Activated effector memory CD4-positive, alpha-beta T cell treated with anti-CD3 and anti-CD28 coated beads, Interleukin-2, amount 50 U/mL, for 16 hours (primary cell): ENCODE data around the gene GART.

Experiments used
- DNase-seq: peaks from one replicate; pipeline ENCODE4 v3.0.0-alpha.2; 2020

Gene GART

DNA sequence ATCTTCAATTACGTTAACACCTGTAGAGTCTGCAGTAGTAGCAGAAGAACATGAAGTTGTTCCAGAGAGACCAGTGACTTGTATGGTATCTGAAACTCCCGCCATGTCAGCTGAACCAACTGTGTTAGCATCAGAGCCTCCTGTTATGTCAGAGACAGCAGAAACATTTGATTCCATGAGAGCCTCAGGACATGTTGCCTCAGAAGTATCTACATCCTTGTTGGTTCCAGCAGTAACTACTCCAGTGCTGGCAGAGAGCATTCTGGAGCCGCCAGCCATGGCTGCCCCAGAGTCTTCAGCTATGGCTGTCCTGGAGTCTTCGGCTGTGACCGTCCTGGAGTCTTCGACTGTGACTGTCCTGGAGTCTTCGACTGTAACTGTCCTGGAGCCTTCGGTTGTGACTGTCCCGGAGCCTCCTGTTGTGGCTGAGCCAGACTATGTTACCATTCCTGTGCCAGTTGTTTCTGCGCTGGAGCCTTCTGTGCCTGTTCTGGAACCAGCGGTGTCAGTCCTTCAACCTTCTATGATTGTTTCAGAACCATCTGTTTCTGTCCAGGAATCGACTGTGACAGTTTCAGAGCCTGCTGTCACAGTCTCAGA, 11.2 kb upstream of the GART start:
- no peak for DNase-seq

DNA sequence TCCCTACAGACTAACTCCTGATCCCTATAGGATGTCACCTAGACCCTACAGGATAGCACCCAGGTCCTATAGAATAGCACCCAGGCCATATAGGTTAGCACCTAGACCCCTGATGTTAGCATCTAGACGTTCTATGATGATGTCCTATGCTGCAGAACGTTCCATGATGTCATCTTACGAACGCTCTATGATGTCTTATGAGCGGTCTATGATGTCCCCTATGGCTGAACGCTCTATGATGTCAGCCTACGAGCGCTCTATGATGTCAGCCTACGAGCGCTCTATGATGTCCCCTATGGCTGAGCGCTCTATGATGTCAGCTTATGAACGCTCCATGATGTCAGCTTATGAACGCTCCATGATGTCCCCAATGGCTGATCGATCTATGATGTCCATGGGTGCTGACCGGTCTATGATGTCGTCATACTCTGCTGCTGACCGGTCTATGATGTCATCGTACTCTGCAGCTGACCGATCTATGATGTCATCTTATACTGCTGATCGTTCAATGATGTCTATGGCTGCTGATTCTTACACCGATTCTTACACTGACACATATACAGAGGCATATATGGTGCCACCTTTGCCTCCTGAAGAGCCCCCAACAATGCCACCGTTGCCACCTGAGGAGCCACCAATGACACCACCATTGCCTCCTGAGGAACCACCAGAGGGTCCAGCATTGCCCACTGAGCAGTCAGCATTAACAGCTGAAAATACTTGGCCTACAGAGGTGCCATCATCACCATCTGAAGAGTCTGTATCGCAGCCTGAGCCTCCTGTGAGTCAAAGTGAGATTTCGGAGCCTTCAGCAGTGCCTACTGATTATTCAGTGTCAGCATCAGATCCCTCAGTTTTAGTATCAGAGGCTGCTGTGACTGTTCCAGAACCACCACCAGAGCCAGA, 10.4 kb upstream of the GART start:
- no peak for DNase-seq

DNA sequence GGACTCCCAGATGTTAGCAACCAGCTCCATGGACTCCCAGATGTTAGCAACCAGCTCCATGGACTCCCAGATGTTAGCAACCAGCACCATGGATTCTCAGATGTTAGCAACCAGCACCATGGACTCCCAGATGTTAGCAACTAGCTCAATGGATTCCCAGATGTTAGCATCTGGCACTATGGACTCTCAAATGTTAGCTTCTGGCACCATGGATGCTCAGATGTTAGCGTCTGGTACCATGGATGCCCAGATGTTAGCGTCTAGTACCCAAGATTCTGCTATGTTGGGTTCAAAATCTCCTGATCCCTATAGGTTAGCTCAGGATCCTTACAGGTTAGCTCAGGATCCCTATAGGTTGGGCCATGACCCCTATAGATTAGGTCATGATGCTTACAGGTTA, 9.7 kb upstream of the GART start:
- no peak for DNase-seq

DNA sequence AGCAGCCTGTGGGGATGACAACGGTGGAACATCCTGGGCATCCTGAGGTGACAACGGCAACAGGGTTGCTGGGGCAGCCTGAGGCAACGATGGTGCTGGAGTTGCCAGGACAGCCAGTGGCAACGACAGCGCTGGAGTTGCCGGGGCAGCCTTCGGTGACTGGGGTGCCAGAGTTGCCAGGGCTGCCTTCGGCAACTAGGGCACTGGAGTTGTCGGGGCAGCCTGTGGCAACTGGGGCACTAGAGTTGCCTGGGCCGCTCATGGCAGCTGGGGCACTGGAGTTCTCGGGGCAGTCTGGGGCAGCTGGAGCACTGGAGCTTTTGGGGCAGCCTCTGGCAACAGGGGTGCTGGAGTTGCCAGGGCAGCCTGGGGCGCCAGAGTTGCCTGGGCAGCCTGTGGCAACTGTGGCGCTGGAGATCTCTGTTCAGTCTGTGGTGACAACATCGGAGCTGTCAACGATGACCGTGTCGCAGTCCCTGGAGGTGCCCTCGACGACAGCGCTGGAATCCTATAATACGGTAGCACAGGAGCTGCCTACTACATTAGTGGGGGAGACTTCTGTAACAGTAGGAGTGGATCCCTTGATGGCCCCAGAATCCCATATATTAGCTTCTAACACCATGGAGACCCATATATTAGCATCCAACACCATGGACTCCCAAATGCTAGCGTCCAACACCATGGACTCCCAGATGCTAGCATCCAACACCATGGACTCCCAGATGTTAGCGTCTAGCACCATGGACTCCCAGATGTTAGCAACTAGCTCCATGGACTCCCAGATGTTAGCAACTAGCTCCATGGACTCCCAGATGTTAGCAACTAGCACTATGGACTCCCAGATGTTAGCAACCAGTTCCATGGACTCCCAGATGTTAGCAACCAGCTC, 9.1 kb upstream of the GART start:
- no peak for DNase-seq

DNA sequence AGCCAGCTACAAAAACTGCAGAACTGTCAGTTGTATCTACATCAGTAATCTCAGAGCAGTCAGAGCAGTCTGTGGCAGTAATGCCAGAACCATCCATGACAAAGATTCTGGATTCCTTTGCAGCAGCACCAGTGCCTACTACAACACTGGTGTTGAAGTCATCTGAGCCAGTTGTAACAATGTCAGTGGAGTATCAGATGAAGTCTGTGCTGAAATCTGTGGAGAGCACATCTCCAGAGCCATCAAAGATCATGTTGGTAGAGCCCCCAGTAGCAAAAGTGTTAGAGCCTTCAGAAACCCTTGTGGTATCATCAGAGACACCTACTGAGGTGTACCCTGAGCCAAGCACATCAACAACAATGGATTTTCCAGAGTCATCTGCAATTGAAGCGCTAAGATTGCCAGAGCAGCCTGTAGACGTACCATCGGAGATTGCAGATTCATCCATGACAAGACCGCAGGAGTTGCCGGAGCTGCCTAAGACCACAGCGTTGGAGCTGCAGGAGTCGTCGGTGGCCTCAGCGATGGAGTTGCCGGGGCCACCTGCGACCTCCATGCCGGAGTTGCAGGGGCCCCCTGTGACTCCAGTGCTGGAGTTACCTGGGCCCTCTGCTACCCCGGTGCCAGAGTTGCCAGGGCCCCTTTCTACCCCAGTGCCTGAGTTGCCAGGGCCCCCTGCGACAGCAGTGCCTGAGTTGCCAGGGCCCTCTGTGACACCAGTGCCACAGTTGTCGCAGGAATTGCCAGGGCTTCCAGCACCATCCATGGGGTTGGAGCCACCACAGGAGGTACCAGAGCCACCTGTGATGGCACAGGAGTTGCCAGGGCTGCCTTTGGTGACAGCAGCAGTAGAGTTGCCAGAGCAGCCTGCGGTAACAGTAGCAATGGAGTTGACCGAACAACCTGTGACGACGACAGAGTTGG, 8.2 kb upstream of the GART start:
- DNase-seq: no peak

DNA sequence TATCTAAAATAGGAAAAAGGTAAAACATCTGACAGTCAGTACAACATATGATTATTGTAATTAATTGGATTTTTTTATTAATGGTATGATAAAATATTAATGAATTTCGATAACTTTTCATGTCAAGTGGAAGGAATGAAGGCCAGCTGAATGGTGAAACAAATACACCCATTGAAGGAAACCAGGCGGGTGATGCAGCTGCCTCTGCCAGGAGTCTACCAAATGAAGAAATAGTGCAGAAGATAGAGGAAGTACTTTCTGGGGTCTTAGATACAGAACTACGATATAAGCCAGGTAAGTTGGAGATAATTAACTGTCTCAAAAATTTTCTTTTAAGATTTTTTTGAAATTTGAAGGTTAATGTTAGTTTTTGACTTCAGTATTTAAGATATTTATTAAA, 4.2 kb upstream of the GART start:
- DNase-seq: no peak

DNA sequence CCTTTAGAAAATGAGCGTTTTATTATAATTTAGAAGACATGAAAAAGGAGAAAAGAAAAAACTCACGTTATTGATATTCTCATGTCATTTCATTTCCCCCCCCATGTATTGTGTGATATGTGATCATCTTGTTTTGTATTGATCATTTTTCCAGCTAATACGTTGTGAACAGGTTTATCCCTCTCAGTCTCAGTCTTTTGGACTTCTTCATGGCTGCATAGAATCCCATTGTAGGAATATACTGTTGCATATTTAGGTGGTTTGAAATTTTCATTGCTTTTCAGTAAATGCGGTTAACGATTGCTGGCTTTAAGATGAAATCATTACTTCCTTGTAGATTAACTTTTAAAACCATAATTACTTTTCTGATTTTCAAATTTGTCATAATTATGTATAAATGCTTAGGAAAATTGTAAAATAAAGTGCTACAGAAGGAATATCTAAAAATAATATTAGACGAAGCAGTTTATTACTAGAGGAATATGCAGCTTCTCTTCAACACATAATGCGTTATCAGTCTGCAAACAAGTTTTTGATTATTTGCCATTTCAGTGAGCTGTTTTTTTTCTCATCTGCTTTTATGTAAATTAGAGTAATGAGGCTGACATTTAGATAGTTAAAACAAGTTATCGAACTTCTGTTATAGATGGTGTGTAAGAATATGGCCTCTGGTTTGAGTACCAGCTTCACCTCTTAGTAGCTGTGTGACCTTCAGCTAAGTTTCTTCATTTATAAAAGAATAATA, 2.7 kb upstream of the GART start:
- no peak for DNase-seq

DNA sequence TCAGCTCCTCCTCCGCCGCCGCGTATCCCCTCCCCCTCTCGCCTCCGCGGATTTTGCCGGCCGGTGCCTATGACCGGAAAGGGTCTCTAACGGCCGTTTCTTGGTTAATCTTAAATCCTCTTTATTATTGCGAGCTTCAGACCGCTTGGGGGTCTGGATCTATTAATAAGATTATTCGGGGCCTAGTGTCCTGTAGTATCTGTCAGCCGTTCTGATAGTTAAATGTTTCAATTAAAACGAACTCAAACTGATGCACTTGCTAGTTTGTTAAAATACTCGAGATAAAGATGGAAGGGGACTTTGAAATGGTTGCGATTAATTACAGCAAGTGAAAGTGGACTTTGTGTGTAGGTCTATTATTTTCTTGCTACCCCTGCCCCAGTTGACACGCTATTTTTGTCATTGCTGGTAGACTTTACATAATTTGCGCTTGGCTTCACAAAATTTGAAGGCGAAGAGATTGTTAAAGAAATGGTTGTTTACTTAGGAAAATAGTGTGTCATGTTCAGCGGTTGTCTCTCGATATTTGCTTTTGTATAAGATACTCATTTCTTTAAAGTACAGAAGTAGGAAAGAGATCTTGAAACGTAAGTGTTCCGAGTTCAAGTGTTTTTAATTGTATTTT, 1.7 kb upstream of the GART start:
- DNase-seq: peak; percentile 91

DNA sequence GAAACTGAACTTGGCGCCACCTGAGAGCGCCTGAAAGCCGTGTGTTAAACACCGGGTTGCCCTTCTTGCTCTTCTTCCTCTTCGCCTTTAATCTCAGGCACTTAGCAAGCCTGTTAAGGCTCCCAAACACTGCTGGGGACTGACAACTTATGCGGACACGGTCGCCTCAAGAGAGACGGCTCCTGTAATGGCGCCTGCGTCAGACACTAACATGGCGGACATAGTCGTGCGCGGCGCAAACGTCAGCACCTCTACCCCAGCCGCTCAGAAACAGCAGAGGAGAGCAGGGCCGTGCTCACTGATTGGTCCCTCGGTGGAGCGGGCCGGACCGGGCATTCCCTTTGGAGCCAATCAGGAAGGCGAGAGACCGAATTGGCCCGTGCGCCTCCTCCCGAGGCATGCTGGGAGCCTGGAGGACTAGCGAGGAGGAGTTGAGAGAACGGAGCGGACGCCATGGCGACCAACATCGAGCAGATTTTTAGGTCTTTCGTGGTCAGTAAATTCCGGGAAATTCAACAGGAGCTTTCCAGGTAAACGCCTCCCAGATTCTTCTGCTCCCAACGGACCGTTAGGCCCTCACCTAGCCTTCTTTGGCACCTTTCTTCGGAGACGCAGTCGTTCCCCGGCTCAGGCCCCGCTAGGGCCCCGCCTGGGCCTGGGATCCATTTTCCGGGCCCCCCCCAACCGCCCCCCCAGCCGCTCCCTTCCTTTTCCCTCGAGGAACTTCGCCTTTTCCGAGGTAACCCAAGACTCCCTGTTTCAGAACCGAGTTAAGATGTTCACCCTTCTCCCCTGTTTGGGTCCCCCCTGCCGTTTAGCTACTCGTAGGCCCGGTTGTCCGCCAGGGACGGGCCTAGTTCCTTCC, 955 bp upstream of the GART start, which contains the start of gene SON:
TSS of gene SON (plus strand) at position 399 of the 865 bp plus-strand sequence. CDS start at position 454, 55 bp downstream.
- DNase-seq: peak; percentile 99

DNA sequence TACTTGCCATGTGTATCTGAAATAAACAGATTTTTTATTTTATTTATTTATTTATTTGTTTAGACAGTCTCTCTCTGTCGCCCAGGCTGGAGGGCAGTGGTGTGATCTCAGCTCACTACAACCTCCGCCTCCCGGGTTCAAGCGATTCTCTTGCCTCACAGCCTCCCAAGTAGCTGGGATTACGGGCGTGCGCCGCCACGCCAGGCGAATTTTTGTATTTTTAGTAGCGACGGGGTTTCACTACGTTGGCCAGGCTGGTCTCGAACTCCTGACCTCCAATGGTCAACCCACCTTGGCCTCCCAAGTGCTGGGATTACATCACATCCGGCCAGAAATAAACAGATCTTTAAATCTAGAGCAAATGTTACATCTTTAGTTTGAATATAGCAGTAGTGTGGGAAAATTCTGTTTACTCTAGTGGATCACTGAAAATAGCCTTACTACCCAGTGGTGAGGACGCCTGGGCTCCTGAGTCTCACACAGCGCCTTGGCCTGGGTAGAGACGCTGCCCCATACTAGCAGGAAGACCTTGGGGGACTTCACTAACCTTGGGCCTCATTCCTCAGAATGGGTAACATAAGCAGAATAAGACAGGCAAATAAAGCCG, 709 bp downstream of the GART start:
- DNase-seq: no peak

DNA sequence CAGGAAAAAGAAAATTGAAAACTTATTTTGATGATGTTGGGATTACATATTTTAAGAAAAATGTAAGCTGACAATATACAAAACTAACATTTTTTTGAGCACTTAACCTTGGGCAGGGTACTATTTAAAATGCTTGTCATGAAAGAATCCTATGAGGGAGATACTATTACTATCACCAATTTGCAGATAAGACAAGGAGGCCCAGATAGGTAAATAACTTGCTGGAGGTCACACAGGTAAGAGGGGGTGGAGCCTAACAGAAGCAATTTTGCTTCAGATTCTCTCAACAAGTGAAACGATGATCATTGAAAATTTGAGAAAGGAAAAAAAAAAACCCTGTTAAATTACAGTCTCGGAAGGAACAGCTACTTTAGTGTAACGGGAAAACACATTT, 1.2 kb downstream of the GART start:
- DNase-seq: no peak

DNA sequence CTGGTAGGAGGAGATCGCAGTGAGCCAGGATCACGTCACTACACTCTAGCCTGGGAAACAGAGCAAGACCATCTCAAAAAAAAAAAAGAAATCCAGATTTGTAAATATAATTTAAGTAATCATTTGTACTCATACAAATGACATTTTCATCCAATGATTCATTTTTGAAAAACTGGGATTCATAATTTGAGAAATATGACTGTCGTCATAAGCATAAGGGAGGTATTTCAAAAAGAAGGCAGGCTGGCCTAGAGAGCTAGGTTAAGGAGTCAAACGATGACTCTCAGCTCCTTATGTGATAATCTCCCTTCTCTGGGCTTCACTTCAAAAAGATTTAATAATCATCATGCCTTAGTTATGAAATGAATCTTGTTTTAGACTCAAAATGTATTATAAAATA, 2.3 kb downstream of the GART start:
- DNase-seq: no peak

DNA sequence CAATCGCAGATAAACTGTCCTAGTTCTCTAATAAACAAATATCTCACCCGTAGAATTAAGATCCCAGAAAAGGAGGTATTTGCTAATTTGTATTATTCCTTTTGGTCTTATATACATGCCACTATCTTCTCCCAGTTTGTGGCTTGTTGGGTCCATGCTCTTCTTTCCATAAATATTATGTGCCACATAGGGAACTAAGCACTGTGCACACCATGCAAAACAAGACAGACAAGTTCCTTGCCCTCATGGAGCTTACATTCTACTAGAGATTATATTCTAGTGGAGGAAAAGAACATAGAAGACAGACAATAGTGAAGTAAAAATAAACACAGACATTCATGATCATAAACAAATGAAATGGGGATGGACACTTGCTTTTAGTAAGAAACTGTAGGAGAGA, 4.7 kb downstream of the GART start:
- no peak for DNase-seq

DNA sequence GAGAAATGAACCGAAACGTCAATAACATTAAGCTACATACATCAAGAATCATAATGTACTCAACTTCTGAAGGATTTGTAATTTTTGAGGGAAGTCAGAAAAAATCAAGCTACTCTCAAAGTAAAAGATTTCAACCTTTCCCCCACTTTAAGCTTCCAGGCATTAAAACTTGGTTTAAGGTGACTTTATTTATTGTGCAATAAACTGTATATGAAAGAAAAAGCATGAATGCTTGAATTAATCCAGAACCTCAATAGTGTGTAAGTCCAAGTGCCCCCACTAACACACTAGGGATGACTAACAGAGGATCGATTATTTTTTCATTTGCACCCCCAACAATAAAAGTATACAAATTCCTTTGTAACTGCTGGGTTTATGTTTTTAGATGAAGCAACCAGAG, 10.9 kb downstream of the GART start:
- no peak for DNase-seq

DNA sequence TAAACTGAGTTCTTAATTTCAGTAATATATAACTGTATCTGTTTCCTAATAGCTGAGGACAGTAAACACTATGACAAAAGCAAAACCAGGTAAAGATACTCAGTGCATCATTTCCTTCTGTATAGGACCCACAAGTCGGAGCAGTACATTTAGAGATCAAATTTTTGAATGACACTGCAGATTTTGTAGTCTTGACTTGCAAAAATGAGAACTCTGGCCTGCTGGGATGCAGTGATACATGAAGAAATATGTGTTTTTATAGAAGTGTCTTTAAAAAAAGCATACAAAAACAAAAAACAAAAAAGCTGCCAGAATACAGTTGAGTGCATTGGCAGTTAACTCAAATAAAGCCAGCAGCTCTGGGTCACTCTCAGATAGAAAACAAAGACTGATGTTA, 19.0 kb downstream of the GART start:
- no peak for DNase-seq

DNA sequence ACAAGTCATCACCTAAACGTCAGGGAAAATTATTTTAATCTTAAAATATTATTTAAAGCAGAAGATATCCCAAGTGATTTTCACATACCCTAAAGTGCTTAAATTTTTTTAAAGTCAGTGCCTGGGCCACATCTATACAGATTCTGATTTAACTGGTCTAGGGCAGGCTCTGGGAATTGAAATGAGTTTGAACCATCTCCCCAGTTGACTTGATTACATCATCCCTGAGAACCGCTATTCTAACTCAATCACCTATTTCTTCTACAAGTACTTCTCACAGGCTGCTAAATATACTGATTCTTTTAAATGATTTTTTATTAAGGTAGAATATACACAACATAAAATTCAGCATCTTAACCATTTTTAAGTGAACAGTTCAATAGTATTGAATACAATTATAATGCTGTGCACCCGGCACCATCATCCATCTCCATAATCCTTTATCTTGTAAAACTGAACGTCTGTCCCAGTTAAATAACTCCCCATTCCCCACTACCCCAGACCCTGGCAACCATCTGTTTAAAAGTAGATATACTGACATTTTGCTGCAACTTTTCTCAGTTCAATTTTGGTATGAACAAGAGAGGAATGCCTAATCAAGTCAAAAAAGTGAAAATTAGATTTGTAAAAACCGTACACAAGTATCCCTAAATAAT, 19.5 kb downstream of the GART start:
- no peak for DNase-seq

DNA sequence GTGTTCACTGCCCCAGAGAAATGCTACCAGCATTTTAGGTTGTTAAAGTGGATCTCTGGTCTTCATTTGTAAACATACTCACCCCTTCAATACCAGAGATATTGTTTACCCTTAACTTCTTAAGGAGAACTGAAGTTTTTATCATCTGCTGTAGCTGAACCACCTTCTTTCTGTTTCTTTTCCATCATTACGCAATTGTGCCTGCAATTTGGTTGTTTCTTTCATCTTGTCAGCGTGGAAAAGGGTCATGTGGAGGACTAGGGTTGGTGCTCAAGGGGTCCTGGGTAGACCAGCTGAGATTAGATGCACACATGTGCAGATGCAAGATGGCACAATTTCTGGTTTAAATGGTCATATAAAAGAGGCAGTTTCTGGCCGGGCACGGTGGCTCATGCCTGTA, 23.0 kb downstream of the GART start:
- no peak for DNase-seq

DNA sequence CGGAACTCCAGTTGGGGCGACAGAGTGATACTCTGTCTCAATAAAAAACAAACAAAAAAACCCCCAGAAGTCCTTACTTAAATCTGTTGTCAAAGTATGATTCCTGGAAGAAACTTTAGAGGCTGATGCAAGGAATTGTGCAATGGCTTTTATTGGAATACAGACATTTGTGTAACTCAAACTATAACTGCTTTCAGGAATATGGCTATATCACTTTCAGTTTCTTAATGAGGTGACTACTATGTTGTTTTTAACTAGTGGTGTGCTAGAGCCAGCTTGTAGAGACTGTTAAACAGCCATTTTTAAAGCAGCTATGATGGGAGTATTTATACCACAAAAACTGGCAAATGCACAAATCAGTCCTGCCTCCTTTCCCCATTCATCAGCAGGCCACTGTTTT, 27.7 kb downstream of the GART start:
- no peak for DNase-seq

DNA sequence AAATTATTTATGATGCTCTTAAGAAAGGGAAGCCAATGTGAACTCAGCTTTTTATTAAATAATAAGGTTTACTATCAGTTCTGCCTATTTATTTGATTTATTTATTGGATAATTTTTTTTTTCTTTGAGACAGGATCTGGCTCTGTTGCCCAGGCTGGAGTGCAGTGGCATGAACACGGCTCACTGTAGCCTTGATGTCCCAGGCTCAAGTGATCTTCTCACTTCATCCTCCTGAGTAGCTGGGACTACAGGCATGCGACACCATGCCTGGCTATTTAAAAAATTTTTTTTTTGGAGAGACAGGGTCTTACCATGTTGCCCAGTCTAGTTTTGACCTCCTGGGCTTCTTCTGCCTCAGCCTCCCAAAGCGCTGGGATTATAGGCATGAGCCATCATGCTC, 29.4 kb downstream of the GART start:
- DNase-seq: no peak
